HG03139 (cell line): ENCODE measurements around the gene TSC1.

Experiments
- ATAC-seq: cut with Tn5 transposase; IDR thresholded peaks from one replicate; pipeline ENCODE4 v1.9.1; 2021; ENCODE audit not compliant: unreplicated experiment

TSC1 gene

DNA sequence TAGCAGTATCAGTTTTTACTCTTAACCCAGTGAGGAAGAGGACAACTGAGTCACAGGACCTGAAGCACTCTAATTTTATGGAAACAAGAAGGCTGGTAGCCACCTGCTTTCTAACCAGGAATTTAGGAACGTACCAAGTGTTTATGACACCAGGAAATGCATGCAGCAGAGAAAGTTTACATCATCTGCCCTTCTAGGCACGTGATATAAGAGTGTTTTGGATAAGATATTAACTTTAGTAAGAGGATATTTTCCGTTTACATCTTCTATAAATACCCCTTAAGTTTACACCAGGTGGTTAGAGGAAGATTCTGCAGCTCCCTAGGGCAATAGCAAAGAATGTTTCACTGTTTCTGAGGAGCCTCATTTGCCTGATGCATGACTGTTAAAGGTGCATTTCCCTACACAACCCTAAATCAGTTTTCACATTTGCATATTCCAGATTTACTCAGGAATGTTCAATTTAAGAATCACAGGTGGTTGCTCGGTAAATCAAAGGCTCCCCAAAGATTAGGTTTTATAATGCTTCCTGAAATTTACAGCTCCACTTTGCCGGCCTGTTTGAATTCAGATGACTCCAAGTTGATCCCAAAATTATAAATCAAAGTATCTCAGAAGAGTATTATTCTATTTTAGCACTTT, 1.8 kb downstream of the TSC1 start:
- no peak for ATAC-seq

DNA sequence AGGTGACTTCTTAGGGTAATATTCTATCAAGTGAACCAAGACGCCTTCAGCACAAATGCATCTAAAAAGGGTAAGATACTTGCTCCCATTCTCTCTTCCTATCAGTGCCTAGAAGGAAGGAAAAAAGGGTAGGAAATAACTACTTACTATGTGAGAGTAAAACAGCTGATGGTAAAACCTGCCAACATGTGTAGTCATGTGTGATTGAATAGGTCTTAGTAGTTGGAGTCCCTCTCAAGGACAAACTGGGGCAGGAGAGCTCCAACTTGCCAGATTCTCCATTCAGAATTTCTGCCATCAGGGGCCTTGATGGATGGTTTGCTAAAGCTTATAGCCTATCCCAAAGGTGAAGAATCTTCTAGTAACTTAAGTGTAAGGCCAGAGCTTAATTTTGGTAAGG, 5.2 kb downstream of the TSC1 start:
- ATAC-seq = no peak

DNA sequence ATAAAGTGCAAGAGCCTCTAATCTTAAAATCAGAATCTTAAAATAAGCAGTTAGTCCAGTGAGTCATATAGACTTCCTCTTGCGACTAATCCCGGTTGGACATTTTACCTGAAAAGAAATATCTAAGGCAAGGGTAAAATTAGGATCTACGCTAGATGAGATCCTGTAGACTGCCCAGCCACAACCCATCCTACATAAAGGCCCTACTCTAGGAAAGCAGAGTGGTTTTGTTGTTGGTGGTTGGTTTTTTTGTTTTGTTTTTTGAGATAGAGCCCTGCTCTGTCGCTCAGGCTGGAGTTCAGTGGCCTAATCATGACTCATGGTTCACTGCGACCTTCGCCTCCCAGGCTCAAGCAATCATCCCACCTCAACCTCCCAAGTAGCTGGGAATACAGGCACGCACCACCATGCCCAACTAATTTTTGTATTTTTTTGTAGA, 6.9 kb downstream of the TSC1 start:
- ATAC-seq = no peak

DNA sequence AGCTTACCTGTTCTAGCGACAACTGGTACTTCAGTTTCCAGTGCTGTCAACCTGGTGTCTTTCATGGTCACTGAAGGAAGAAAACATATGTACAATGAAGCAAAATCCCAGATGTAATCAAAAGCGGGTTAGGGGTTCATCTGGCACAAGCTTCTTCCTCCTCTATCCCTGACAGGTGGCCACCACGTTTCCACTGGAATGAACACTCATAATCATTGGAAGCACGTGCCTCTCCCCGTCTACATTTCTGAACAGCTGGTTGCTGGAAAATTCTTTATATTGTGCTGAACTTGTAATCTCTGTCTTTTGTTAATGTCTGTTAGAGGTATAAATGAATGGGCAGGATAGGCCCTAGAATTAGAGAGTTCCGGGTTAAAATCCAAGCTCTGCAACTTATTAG, 9.4 kb downstream of the TSC1 start:
- no peak for ATAC-seq

DNA sequence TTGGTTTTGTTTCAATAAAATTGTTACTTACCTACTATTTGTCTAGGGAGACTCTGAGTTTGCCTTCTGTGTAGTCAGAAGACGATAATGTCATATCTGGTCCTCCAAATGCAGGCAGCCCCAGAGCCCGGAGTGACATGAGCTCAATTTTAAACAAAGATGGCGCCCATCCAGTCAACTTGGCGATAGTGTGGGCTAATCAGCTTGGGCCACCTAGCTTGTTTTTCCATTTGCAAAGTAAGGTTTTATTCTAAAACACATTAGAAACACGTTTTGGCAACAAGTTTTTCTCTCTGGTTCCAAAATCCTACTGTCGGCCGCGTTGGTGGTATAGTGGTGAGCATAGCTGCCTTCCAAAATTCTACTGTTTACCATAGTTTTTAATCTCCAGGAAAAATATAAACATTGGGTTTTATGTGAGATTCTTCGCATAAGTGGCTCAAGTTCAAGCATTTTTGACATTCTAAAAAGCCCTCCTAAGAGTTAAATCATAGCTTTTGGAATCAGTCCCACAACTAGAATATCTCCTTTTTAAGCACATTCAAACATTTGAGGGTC, 13.2 kb downstream of the TSC1 start:
- no peak for ATAC-seq

DNA sequence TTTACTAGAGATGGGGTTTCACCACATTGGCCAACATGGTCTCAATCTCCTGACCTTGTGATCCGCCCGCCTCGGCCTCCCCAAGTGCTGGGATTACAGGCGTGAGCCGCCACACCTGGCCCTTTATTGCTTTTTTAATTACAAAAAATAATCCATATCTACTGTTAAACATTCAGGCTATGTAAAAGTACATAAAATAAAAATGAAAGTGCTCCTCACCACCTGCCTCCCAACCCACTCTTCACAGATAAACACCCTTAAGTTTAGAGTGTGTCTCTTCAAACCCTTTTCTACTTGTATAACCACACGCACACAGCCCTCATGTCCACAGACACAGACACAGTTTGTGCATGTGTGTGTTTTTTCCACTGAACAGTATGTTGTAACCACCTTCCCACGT, 16.7 kb downstream of the TSC1 start:
- ATAC-seq = no peak

DNA sequence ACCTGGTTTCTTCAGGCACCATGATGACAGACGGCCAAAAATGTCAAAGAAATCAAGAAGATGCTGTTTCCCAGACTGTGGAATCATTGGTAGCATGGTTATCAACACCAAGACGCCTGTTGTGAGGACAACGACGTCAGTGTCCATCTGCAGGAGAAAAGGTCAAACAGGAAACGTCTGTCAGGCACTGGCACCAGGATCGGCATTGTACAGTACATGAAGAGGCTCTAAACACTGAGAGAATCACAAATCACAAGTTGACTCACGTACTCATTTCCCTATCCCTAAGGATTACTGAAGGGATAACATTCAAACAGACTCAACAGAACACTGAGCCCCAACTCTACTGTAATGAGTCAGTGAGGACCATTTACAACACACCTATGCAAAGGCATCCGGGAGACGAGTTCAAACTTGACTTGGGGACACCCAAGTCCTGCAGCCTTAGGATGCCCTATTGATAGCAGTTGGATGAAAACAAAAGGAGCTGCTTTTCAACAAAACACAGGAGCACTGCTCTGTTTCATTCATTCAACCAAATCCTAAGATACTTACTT, 21.0 kb downstream of the TSC1 start:
- no peak for ATAC-seq

DNA sequence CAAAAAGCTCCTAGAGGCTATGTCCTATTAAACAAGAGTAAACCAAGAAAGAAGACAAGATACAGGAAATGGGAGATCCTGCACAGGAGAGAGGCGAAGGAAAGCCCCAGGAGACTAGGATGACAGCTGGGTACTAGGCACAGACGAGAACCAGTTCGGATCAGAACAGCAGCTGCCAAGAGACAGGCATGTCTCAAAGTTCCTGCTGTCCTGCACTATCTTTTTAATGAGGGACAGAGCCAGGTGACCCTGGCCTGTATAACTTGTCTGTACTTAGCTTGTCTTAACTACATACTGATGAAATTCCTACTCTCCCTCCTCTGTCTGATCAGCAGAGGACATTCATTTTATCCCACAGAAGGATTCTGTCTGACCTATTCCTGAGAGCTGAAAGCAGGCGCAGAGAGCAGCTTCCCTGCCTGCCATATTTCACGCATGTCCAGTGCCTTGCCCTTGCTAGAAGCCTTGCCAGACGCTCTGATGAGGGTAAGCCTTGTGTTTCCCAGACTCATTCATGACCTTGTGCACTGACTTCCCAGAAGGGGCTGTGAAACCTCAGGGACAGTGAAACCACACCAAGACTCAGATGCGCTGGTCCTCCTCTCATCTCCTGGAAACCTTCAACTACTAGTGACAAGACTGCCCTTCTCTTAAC, 24.7 kb downstream of the TSC1 start:
- ATAC-seq = no peak

DNA sequence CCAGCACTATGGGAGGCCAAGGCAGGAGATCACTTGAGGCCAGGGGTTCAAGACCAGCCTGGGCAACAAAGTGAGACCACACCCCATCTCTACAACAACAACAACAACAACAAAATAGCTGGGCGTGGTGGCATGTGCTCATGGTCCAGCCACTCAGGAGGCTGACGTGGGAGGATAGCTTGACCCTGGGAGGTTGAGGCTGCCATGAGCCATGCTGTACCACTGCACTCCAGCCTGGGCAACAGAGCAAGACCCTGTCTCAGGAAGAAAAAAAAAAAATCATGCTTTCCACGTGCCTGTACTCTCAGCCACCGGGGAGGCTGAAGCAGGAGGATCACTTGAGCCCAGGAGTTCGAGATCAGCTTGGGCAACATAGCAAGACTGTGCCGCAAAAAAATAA, 29.5 kb downstream of the TSC1 start:
- no peak for ATAC-seq

DNA sequence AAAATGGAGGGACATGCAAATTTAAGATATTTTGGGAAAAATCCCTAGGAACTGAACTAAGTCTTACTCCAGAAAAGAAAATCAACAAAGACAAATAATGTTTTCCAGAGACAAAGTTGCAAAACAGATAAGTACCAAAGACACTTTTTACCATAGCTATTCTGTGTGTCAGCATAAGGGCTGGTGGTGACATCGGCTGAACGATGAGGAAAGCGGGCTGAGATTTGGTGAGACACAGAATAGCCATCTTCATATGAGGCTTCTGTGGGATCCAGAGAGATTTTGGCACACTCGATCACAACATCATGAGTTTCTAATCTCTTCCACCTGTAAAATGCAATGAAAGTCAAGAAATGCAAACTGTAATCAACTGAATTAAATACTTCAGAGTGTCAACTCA, 32.3 kb downstream of the TSC1 start:
- no peak for ATAC-seq

DNA sequence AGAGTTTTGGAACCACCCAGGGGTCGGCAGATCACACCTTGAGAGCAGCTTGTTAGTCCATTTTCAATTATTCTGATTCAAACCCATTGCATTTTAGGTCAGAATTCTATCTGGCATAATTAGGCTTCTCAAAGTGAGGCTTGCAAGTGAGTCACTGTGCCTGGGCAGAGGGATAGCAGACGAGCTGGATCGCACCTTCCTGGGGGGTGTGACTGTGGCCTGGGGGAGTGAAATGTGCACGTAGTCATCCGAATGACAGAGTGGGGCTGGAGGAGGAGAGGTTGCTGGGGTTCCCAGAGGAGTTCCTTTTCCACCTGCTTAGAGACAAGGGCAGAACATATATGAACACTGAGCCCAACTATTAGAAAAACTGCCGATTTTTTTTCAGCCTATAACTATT, 34.0 kb downstream of the TSC1 start:
- ATAC-seq = no peak

DNA sequence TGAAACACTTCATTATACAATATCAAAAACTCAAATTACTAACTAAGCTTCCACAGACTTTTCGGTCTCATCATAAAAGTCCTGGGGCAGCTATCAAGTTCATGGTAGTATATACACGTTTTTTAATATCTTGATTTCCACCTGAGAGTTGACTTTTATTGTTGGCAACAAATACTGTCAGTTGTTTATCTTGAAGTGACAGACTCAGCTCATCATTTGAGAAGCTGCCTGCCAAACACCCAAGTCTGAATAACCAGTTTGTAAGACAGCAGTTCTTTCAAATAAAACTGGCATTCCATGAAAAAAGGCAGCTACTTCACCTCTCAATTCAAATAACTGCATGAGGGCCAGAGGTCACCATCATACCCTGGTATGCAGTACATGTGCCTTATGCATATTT, 35.1 kb downstream of the TSC1 start:
- ATAC-seq = no peak

DNA sequence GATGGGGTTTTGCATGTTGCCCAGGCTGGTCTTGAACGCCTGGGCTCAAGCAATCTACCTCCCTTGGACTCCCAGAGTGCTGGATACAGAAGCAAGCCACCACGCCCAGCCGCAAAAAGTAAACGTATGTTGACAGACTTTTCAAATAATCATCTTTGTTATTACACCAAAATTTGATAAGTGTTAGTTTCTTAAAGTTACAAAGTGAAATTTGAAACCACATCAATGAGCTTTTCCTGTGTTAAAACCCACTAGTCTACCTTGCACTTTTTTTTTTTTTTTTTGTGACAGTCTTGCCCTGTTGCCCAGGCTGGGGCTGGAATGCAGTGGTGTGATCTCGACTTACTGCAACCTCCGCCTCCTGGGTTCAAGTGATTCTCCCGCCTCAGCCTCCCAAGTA, 35.8 kb downstream of the TSC1 start:
- ATAC-seq = no peak

DNA sequence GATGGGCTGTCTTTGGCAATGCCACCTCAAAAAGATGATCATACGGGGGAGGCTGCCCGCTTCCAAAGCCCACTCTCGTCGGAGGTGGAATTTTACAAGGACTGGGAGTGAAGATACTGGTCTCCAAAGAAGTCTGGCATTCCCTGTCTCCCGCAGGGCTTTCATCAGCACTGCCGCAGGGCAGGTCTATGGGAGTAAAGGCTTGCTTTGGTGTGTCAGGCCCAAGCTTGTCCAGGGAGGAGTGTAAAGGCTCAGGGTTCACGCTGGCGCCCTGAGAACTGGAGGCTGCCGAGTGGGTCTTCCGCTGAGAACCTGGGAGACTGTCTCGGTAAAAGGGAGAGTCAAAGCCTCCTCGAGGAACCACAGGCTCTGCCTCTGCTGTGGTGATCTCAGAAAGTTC, 38.7 kb downstream of the TSC1 start:
- no peak for ATAC-seq

DNA sequence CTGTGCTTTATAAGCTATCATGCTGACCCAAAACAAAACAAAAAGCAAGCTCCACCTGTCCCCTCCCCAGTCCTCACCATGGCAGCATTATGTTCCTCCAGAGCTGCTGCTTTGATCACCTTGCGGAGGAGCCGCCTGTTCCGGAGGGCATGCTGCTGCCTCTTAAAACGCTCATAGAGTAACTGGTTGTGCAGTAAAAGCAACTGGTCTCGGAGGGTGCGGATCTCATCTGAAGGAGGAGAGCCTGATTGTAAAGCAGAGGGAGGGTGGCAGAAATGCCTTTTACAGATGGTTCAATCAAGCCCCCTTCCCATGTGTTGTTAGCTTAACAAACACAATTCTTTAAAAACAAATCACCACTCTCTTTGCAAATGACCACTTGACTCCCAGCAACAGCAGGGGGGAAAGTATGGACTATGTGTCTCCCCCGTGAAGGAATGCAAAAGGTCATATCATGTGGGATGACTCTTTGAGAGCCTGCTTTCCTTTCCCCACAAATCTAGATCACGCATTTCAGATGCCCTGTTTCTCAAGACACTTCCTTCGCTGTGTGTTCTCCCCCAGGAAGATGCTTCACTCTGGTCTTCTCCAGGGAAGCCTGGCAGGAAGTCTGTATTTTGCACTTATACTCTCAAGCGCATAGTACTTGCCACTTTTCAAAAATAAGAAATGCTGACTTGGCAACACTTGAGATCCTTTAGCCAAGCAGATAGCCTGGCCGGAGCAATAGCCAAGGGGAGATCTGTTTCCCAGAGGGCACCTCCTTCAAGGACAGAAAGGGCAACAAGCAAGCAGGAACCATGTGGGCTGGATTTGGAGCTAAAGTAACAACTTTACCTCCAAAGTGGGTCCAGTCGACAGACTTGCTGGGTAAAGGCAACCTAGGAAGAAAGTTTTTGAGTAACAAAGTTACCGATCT, 40.6 kb downstream of the TSC1 start:
- ATAC-seq = no peak

DNA sequence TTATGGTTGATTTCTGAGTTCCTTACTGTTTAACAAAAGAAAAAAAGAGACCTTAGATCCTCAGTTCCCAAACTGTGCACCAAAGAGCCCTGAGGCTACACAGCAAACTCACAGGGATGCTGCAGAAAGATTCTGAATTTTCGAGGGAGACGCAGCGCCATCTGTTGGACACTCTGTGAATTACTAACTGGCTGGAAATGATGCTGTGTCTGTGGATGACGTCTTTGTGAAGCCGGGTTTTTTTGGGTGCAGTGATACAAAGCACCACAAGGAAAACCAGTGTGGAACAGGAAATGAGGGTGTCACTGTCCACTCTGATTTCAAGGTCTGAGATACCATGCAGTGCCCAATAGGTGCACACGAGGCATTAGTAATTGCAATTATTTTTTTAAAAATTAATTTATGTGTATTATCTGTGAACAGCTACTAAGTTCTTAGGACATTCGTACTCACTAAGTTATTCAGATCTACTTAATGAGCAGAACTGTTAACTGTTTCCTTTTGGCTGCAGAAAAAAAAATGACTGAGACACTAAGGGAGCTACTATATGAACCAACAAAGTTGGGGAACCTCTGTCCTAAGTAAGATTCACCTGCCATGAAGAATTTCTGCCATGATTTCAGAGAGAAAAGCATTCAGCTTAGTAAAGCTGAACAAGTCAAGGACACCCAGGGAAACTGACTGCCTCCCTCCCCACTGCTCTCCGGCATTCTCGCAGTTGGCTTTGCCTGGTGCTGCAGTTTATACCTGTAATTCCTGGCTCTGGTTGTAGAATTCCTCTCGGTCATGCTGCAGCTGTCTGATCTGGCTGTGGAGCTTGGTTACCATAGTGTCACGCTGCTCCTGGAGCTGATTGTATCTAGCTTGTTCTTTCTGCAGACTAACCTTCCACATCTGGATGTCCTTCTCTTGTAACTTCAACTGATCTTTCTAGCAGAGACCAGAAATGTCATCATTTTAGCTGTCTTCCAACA, 42.3 kb downstream of the TSC1 start:
- no peak for ATAC-seq

DNA sequence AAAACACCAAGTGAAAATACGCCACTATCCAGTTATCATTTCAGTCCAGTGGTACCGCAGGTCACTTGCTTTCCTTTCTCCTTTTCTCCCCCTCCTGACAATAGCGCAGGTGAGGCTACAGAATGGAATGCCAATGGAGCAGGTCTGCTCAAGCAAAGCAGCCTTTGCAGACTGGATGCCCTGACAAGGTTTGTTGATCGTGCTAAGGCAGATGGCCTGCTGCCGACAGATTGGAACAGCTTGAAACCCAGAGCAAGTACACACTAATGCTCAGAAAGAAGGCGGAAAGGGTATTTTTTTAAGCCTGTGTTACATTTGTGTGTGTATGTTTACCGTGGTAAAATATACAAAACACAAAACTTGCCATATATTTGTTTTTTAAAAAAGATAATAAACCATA, 46.4 kb downstream of the TSC1 start:
- ATAC-seq = no peak

DNA sequence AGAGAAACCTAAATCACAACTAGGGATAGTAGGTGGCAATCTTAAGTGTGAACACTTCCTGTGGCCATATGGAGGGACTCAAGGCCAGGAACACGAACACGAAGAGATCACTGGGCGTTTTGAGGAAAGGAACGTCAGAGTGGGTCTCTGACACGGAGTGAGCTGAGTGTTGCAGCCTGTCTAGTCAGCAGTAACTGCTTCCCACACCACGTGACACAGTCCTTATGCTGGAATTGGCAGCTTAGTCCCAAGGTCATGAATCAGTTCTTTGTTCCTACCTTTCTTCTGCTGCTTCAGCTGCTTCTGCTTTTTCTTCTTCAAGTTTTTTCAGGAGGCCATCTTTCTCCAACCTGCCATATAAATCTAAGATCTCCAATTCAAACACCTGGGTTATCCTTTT, 47.5 kb downstream of the TSC1 start:
- no peak for ATAC-seq

DNA sequence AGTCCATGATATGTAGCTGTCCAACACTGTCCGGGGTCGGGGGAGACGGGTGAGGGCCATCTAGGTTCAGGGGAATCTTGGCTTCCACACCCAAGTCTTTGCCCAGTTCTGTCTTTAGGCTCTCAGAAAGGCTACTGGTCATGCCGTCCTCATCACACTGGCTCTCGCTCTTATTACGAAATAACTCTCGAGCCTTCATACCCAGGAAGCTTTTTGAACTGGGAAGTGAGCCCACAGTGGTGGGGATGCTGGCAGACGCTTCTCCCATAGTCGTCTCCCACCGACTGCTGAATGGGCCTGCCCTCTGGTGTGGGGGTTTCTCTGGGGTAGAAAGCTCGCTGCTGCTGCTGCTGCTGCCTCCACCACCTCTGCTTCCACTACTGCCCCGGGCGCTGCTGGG, 48.2 kb downstream of the TSC1 start:
- no peak for ATAC-seq
